AG09309 (cell line): ENCODE results near the gene CD36.

Source experiments
- DNase-seq: peaks from one replicate; pipeline ENCODE4 v3.0.0-alpha.2; 2010; ENCODE audit warnings: low read depth
- H3K4me3 ChIP-seq: 2 replicates; pipeline ENCODE4 v1.5.1; 2011; ENCODE audit warnings: mild to moderate bottlenecking, low read depth, low read length, moderate library complexity; ENCODE audit not compliant: control insufficient read depth
- TF ChIP-seq, protein P1 (sequence below): IDR thresholded peaks from 2 replicates; pipeline ENCODE4 v1.5.1; 2011; ENCODE audit warnings: mild to moderate bottlenecking, low read depth, low read length, inconsistent platforms; ENCODE audit not compliant: insufficient read depth, control insufficient read depth; ENCODE audit errors: missing control alignments

The CD36 gene

DNA sequence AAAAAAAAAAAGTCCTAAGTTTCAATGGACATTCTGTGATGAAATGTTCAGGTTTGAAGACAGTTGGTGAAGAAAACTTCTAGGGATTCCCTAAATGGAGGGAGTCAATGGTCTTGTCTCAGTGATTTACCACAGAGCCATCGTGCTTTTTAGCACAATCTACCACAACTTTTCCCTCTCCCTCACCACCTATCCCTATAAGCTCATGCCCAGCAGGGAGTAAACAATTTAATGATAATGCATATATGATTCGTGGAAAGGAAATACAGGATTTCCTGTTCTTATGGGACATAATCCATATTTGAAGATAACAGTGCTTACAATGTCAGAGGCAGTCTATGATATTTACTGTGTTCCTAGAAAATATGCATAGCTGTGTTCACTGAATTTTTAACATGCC lies 38.4 kb upstream of the CD36 start:
- no peak overlapping the region for H3K4me3 ChIP-seq
- no peak for DNase-seq
- TF ChIP-seq, protein P1, sequence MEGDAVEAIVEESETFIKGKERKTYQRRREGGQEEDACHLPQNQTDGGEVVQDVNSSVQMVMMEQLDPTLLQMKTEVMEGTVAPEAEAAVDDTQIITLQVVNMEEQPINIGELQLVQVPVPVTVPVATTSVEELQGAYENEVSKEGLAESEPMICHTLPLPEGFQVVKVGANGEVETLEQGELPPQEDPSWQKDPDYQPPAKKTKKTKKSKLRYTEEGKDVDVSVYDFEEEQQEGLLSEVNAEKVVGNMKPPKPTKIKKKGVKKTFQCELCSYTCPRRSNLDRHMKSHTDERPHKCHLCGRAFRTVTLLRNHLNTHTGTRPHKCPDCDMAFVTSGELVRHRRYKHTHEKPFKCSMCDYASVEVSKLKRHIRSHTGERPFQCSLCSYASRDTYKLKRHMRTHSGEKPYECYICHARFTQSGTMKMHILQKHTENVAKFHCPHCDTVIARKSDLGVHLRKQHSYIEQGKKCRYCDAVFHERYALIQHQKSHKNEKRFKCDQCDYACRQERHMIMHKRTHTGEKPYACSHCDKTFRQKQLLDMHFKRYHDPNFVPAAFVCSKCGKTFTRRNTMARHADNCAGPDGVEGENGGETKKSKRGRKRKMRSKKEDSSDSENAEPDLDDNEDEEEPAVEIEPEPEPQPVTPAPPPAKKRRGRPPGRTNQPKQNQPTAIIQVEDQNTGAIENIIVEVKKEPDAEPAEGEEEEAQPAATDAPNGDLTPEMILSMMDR = no peak

GRCh38 chr7:80601999-80602398 lies 36.4 kb upstream of the CD36 start:
- DNase-seq = no peak
- TF ChIP-seq, protein P1 = no peak
- no peak overlapping the region for H3K4me3 ChIP-seq

DNA sequence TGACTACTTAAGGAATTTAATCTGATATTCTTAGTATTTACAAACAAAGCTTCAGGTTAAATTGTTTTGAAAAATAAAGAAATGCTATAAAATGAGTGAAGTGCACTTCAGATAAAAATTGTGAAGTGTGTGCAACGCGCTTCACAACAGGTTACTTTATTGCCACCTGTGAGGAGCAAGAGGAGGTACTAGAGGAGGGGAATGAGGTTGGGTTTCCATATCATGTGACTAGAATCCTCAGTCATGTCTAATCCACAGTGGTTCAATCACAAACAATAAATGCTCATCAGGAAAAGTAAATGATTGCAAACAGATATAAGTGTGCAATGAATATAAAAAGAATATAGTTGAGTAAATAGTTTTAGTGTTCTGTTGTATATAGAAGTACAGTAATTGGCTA lies 34.5 kb upstream of the CD36 start:
- TF ChIP-seq, protein P1 = no peak
- DNase-seq = no peak
- no peak overlapping the region for H3K4me3 ChIP-seq

DNA sequence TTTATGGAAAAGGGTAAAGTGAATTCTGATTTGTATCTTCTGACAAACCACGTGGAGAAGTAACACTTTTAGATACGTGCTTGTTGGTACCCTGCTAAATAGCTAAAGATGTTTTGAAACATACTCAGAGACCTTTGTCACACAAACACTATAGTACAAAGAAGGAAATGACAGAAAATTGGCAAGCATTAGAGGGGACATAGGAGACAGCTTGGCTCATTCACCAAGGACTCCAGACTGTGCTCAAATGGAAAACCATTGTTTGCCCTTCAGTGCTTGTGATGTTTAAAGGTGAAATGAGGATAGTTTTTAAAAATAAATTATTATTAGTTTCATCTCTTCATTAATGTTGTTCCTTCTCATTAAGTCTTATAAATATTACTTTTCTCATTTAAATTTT lies 34.0 kb upstream of the CD36 start:
- TF ChIP-seq, protein P1 = no peak
- DNase-seq = no peak

DNA sequence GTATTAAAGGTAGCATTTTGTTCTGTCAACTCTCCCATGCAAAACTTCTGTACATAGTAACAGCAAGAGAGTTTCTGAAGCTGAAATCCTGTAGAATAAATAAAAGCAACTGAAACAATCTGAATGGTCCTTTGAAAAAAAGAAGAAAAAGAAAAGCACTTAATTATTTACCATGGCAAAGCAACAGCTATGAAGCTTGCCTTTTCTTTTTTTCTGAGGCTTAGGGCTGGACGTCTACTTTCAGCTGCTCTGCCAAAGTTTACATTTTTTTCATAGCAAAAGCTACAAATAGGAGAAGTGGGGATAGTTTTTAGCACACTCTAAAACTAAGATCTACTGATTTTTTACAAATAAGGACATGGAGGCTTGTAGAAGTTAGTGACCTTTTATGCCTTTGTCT lies 31.3 kb upstream of the CD36 start:
- DNase-seq = no peak
- TF ChIP-seq, protein P1 = no peak
- no peak overlapping the region for H3K4me3 ChIP-seq

More for the DNA sequence above, 34.0 kb upstream of the CD36 start:
- no peak overlapping the region for H3K4me3 ChIP-seq

DNA sequence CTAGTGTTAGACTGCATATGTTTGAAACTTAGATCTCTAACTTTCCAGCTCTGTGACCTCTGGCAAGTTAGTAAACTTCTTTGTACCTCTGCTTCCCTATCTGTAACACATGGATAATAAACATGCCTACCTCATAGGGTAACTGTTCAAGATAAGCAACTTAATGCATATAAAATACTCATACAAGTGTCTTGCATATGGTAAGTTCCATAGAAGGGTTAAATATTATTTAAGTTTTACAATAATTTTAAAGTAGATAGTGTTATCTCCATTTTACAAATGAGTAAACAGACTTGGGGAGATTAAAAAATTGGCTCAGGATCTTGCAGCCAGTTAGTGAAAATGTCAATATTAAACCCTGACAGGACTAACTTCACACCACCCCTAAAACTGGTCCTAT lies 30.1 kb upstream of the CD36 start:
- TF ChIP-seq, protein P1 = no peak
- H3K4me3 ChIP-seq = no peak overlapping the region
- DNase-seq = no peak

DNA sequence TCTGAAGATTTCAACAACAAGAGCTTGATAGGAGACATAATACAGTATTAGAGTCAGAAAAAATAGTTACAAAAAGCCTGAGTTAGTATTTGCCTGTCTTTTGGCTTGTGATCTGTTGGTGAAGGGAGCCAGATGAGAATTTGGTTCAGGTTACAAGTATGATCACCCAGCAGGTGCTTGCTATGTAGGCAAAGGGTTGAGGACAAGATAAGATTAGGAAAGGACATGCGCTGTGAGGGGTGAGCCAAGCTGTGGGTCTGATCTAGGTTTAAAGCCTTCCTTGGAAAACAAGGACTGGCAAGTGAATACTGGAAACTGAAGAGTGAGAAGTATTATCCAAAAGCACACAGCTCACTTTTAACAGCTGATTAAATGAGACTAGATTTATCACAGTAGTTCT lies 28.7 kb upstream of the CD36 start:
- no peak for DNase-seq
- no peak overlapping the region for H3K4me3 ChIP-seq
- TF ChIP-seq, protein P1 = no peak
